GM18951 (cell line): ENCODE data around the gene FLT4.

ENCODE experiments used
- POLR2A ChIP-seq: IDR thresholded peaks from 4 replicates; pipeline ENCODE4 v1.6.1; 2011; ENCODE audit warnings: mild to moderate bottlenecking; ENCODE audit not compliant: insufficient read length, insufficient read depth; ENCODE audit errors: extremely low read depth
- in situ Hi-C: fragments of 300-500 bp; cut with MboI; formaldehyde crosslinking; loops from one replicate; pipeline ENCODE4 v1.12.0; 2022; ENCODE audit warnings: low sequenced_read_pairs, mixed read lengths, inconsistent platforms; ENCODE audit not compliant: unreplicated experiment

Gene FLT4

DNA sequence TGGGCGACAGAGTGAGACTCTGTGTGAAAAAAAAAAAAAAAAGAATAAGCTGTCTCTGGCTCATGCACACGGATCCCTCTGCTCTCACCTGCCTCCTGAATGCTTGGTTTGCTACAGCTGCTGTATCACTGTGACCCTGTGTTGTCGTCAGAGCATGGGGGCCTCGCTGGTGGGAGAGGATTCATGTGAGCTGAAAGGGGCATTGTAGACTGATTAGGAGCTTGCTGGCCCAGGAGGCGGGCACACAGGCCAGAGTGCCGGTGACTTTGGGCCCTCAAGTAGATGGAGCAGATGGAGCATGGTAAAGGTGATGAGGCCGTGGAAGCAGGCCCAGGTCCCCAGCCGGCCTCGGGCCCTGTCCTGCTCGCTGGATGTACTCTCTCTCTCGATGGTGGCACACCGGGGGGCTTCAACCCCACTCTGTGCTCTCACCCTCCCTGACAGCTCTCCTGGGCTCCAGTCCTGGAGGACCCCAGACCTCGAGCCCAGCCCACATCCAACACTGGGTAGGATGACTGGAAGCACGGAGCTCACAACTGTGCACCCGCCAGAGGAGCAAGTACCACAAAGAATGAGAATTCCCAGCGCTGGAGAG, 7.1 kb downstream of the FLT4 start:
- in situ Hi-C loops: no loop called here

DNA sequence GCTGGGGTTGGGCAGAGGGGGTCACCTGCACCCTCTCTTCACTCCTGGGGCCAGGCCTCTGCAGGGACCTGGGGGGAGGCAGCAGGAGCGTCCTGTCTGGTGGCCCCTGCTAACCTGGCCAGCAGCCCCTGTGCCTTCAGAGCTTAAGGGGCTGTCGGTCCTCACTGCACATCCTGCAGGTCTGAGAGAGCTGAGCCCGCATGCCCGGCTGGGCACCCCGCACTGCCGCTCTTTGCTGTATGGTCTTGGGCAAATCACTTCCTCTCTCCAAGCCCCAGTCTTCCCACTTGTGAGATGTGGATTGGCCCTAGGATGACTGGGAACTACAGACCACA, 7.9 kb downstream of the FLT4 start:
- no peak for TF ChIP-seq POLR2A
- in situ Hi-C loops: no loop called here

More for the DNA sequence above, 7.1 kb downstream of the FLT4 start:
- no peak for TF ChIP-seq POLR2A

DNA sequence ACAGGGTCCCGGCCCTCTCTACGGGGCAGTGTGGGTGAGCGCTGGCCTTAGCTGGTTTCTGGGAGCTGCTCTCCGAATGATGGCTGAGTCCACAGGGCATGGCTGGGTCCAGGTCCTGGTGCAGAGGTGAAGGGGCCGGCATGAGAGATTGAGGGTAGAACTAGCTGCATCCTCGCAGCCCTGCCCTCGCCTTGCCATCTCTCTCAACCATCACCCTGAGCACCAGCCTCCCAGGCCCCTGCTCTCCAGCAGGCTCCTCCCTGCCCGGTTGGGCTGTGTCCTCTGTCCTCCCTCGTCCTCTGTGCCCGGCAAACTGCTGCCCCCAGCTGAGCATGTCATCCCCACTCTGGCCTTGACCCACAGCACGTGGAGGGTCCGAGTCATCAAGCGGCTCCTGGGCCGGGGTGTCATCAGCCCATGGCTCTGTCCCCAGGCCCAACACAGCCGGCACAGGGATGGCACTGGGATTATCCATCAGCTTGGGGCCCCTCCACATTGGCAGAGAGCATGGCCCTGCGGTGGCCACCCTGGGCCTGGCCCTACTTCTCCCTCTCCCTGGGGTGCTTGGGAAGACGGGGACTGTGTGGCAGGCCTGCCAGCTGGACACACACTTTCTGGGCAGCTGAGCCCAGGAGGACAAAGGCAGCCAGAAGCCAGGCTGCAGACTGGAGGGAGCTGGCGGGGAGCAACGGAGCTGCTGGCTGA, 8.4 kb downstream of the FLT4 start:
- TF ChIP-seq POLR2A: no peak
- in situ Hi-C loops: no loop called here

DNA sequence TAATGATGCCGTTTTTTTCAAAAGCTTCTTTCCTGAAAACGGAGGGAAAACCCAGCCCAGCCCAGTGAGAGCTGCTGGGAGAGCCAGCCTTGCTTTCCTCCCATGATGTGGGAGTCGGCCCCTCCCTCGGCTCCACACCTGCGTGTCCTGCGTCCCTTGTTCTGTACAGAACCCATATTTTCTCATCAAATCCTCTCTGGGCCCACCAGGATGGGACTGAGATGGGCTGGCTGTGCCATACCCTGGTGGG, 8.9 kb downstream of the FLT4 start:
- in situ Hi-C loops: no loop called here
- TF ChIP-seq POLR2A: no peak

DNA sequence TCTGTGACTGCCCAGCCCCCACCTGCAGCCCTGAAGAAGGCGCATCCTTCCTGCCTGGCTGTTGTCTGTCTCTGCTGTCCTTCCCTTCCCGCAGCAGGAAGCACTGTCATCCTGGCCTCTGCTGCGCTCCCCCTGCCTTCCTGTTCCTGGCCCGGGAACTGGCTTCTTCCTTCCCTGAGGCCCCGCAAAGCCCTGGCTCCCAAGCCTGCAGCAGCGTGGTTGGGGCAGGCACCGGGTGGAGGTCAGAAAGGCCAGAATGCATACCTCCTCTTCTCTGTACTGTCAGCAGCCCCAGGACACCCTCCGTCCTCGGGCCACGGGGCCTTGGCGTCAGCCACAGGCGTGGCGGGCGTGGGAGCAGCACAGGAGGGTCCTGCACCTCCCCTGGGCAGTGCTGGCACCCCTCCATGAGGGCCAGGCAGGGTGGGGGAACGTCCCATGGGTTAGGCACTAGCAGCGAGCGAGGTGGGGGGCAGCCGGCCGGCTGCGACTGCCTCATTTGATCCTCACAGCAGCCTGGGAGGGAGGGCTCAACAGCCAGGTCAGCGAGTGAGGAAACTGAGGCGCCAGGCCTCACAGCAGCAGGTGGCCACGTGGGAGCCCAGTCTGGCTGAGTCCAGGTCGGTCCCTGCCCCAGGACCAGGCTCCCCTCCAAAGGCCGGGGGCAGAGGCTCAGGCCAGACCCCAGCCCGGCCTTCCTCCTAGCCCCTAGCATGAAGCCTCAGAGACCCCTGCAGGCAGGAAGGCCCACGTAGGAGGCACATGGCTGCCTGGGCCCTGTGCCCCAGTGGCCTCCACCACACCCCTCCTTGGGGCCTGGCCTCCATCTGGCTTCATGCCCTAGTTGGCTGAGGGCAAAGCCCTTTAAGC, 9.4 kb downstream of the FLT4 start:
- no peak for TF ChIP-seq POLR2A
- in situ Hi-C loops: no loop called here

DNA sequence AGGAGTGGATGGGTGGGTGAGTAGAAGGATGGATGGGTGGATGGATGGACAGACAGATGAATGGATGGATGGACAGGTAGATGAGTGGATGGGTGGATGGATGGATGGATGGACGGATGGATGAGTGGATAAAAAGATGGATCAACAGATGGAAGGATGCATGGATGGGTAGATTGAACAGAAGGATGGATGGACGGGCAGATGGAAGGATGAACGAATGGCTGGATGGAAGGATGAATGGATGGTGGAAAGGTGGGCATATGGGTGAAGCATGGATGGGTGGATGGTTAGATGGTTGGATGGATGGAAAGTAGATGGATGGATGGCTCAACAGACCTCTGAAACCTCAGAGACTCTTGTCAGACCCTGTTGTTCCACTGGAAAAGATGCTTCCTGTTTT, 10.1 kb downstream of the FLT4 start:
- TF ChIP-seq POLR2A: no peak
- in situ Hi-C loops: no loop called here

DNA sequence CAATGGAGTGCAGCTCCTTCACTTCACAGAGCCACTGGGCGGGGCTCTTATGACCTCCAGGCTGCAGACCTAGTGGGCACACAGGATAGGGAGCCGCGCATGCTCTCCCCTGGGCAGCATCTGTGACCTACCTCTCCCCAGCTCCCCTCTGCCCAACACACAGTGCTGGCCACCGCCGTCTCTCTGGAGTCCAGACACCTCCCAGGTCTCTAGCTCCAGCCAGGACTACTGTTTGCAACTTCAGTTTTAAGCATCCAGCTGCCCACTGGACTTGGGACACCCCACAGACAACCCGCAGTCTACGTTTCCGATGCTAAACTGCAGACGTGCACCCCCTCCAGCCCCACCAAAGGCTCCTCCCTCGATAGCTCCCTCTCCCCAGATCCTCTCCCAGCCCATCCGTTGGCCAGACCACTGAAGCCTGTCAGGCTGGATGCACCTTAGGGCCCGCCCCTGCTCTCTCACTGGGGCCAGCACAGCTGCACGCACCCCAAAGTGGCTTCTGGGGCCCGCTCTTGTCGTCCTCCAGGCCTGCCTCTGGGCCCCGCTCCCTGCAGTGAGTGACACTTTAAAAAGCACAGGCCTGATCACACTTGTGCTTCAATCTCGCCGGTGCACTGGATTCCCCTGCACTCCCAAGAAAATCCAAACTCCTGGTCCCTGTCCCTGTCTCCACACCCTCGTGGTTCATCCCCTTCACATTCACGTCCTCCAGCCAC, 11.3 kb downstream of the FLT4 start:
- TF ChIP-seq POLR2A: no peak

DNA sequence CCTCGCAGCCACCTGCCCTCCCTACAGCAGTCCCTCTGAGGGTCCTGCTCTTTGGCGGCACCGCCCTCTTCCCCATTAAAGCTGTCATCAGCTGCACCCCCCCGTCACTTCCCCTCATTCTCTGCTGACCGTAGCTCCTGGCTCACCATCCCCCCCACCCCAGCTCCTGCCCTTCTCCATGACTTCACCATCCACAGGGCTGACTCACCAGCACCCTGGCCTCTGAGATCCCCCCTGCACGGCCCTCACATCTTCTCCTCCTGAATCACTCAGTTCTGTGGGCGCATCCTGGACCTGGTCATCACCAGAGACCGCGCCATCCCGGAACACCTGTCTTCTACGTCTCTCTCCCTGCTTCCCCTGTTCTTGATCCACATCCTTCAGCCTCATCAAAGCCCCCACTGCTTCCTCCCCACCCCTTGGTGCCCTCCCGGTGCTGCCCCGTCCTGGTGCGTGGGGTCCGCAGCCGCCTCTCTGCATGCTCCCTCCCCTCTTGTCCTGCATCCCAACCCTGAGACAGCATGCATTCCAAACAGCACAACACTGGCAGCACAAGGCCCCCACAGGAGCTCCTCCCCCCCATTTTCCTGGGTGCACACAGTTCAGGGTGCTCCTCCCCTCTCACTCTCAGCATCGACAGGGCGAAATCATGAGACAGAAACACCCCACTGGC, 12.9 kb downstream of the FLT4 start:
- TF ChIP-seq POLR2A: no peak

More for the DNA sequence above, 11.3 kb downstream of the FLT4 start:
- in situ Hi-C loops: no loop called here

DNA sequence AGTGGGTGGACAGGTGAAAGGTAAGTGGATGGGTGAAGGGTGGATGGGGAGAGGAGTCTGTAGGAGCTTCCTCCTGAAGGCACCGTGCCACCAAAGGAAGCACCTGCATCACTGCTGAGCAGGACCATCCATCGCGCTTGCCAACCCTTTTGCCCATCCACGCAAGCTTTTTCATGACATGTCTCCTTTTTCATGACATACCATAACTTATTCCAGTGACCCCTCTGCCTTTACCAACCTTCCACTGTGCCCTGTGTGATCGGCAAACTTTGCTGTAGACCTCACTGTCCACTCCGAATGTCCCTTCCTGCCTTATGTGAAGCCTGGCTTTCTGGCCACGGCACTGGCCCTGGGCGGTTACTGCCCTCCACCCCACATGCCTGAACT, 13.4 kb downstream of the FLT4 start:
- in situ Hi-C loops: no loop called here
- TF ChIP-seq POLR2A: no peak

More for the DNA sequence above, 12.9 kb downstream of the FLT4 start:
- in situ Hi-C loops: no loop called here

DNA sequence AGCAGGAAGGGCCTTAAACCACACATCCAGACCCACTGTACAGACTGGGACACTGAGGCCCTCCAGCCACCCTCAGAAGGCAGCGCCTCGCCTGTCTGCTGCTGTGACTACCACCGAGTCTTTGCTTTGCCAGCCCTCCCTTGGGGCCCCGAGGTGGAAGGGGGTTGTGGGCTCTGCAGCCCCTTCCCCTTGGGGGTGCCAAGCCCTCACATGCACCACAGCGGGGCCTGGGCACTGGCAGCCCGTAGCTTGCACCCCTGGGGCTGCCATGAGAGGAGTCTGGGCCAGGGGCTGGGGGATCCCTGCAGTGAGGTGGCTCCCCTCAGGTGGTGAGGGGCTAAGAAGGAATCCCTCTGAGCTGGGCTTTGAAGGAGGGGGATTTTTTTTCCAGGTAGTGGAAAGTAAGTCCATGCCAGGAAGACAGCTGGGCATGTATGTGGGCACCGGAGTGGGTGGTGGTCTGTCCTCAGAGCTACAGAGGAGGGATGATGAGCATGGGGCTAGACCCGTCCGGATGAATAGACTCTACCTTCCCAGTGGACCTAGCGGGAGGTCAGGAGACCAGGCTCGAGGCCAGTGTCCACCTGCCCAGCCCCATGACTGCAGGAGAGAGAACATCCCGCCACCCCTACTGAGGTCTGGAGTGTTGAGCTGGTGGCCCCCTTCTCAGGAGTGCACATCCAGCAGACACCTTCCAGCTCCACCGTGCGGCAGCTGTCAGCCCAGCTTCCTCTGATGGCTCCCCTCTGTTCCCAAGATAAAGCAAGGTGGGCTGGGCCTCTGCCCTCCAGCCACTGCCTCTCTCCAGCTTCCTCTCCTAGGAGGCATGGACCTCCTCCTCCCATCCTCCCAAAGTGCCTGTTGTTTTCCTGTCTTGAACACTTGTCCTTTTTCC, 15.9 kb downstream of the FLT4 start:
- TF ChIP-seq POLR2A: no peak
- in situ Hi-C loops: no loop called here

DNA sequence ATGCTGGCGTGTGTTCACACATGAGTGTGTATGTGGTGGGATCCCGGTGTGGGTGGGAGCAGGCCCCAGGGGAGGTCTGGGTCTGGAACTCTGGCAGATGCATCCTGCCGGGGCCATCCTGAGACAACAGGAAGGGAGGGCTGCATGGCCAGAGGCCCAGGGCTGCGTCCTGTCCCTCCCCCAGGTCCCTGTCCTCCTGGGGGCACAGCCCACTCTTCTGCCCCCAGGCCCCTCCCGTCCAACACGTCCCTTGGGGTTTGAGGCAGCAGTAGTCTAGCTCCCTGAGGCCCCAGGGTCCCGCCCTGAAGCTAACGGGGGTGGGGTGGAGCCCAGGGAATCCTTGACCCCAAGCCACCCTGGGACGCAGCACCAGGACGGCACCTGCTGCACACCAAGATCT, 16.6 kb downstream of the FLT4 start:
- in situ Hi-C loops: no loop called here
- TF ChIP-seq POLR2A: no peak
